C4-2B (cell line): ENCODE measurements around the gene SFTPA1.

ENCODE experiments used
- ZFX ChIP-seq: fragments of 450-650 bp; IDR thresholded peaks from 2 replicates; pipeline ENCODE4 v1.6.1; 2017
- TF ChIP-seq, protein P1 (sequence below): fragments of 450-650 bp; conservative IDR thresholded peaks from 2 replicates; pipeline ENCODE4 v1.5.1; 2017; ENCODE audit warnings: mild to moderate bottlenecking

DNA sequence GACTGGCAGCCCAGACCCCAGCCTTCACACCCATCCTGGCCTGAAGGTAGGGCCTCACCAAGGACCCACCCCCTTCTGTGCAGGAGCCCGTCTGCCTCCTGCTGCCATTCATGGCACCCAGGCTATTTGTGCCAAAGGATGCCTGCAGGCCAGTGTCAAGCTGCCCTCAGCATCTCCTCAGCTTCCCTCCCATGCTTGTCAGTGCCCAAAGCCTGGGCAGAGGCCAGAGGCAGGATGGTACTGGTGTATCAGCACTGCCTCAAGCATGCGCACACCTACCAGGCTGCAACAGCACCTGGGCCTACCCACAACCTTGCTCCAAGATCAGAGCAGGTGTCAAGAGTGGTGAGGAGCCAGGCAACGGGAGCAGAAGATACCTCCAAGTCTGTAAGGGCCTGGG, 27.6 kb downstream of the SFTPA1 start:
- TF ChIP-seq, protein P1, sequence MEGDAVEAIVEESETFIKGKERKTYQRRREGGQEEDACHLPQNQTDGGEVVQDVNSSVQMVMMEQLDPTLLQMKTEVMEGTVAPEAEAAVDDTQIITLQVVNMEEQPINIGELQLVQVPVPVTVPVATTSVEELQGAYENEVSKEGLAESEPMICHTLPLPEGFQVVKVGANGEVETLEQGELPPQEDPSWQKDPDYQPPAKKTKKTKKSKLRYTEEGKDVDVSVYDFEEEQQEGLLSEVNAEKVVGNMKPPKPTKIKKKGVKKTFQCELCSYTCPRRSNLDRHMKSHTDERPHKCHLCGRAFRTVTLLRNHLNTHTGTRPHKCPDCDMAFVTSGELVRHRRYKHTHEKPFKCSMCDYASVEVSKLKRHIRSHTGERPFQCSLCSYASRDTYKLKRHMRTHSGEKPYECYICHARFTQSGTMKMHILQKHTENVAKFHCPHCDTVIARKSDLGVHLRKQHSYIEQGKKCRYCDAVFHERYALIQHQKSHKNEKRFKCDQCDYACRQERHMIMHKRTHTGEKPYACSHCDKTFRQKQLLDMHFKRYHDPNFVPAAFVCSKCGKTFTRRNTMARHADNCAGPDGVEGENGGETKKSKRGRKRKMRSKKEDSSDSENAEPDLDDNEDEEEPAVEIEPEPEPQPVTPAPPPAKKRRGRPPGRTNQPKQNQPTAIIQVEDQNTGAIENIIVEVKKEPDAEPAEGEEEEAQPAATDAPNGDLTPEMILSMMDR: no peak
- TF ChIP-seq ZFX: no peak
